Neural cell (in vitro differentiated cells): ENCODE measurements around the gene FADS1. TPM values are rescaled to one million over a fixed set of nuclear protein-coding genes. Genes with fewer than 3 reads are reported as not detected.

ENCODE experiments used
- H2AFZ ChIP-seq: fragments of 200-600, 300-800 bp; sonication (generic), shearing (Covaris generic); 2 replicates; pipeline ENCODE4 v1.6.0; 2014; ENCODE audit warnings: low read depth, mild to moderate bottlenecking, antibody characterized with exemption, low read length, moderate library complexity
- H3F3A ChIP-seq: fragments of 200-600 bp; shearing (Covaris generic); 2 replicates; pipeline ENCODE4 v1.6.1; 2016; ENCODE audit warnings: mild to moderate bottlenecking, moderate library complexity, mixed read lengths, antibody characterized with exemption, low read length; ENCODE audit not compliant: insufficient read depth, poor library complexity, severe bottlenecking
- H3K27ac ChIP-seq: fragments of 200-600, 300-800 bp; sonication (generic), shearing (Covaris generic); 2 replicates; pipeline ENCODE4 v1.5.1; 2014; ENCODE audit warnings: mild to moderate bottlenecking, low read length, moderate library complexity
- H3K27me3 ChIP-seq: fragments of 300-800, 200-600 bp; sonication (generic), shearing (Covaris generic); 2 replicates; pipeline ENCODE4 v1.6.0; 2014; ENCODE audit warnings: mild to moderate bottlenecking, low read depth, low read length, moderate library complexity; ENCODE audit not compliant: insufficient read depth
- H3K36me3 ChIP-seq: fragments of 300-800, 200-600 bp; sonication (generic), shearing (Covaris generic); 2 replicates; pipeline ENCODE4 v1.5.1; 2014; ENCODE audit warnings: mild to moderate bottlenecking, antibody characterized with exemption, low read length, moderate library complexity; ENCODE audit not compliant: insufficient read depth
- H3K4me2 ChIP-seq: fragments of 300-800, 200-600 bp; sonication (generic), shearing (Covaris generic); 2 replicates; pipeline ENCODE4 v1.6.0; 2014; ENCODE audit warnings: mild to moderate bottlenecking, low read length
- H3K4me3 ChIP-seq: fragments of 300-800, 200-600 bp; sonication (generic), shearing (Covaris generic); 2 replicates; pipeline ENCODE4 v1.5.1; 2014; ENCODE audit warnings: mild to moderate bottlenecking, low read length, moderate library complexity
- H3K79me2 ChIP-seq: fragments of 200-600 bp; shearing (Covaris generic); replicated peaks from 2 replicates; pipeline ENCODE4 v1.6.0; 2014; ENCODE audit warnings: mild to moderate bottlenecking, low read length, moderate library complexity; ENCODE audit not compliant: insufficient read depth
- H3K9ac ChIP-seq: fragments of 300-800, 200-600 bp; sonication (generic), shearing (Covaris generic); 2 replicates; pipeline ENCODE4 v1.6.1; 2016; ENCODE audit warnings: mild to moderate bottlenecking, low read length, mixed read lengths
- H3K9me2 ChIP-seq: fragments of 200-600 bp; shearing (Covaris generic); 2 replicates; pipeline ENCODE4 v1.6.1; 2016; ENCODE audit warnings: mild to moderate bottlenecking, low read length, mixed read lengths; ENCODE audit not compliant: insufficient read depth
- H3K9me3 ChIP-seq: fragments of 200-600, 300-800 bp; sonication (generic), shearing (Covaris generic); 2 replicates; pipeline ENCODE4 v1.6.1; 2016; ENCODE audit warnings: mild to moderate bottlenecking, mixed run types, low read length, moderate library complexity, mixed read lengths
- H4K20me1 ChIP-seq: fragments of 200-600 bp; shearing (Covaris generic); 2 replicates; pipeline ENCODE4 v1.6.1; 2016; ENCODE audit warnings: mild to moderate bottlenecking, mixed run types; ENCODE audit not compliant: insufficient read depth
- CTCF ChIP-seq: fragments of 450-650 bp; IDR thresholded peaks from 2 replicates; pipeline ENCODE4 v1.5.1; 2014; ENCODE audit warnings: antibody characterized with exemption, mild to moderate bottlenecking, moderate library complexity; ENCODE audit not compliant: poor library complexity, severe bottlenecking
- EP300 ChIP-seq: fragments of 450-650 bp; conservative IDR thresholded peaks from 2 replicates; pipeline ENCODE4 v1.6.1; 2014; ENCODE audit warnings: antibody characterized with exemption, mild to moderate bottlenecking, moderate library complexity; ENCODE audit not compliant: poor library complexity, severe bottlenecking
- EZH2 ChIP-seq: fragments of 200-600, 300-800 bp; shearing (Covaris generic), sonication (generic); IDR thresholded peaks from 2 replicates; pipeline ENCODE4 v1.6.1; 2014; ENCODE audit warnings: antibody characterized with exemption, low read length, borderline replicate concordance, mild to moderate bottlenecking; ENCODE audit not compliant: insufficient read depth, poor library complexity, severe bottlenecking
- MXI1 ChIP-seq: fragments of 450-650 bp; conservative IDR thresholded peaks from 2 replicates; pipeline ENCODE4 v1.6.1; 2014; ENCODE audit warnings: antibody characterized with exemption, mild to moderate bottlenecking; ENCODE audit not compliant: poor library complexity, severe bottlenecking
- POLR2AphosphoS5 ChIP-seq: IDR thresholded peaks from 2 replicates; pipeline ENCODE4 v1.6.1; 2012
- RAD21 ChIP-seq: fragments of 450-650 bp; conservative IDR thresholded peaks from 2 replicates; pipeline ENCODE4 v1.6.1; 2014; ENCODE audit warnings: antibody characterized with exemption, mild to moderate bottlenecking, moderate library complexity
- REST ChIP-seq: IDR thresholded peaks from 2 replicates; pipeline ENCODE4 v1.6.1; 2012; ENCODE audit warnings: borderline replicate concordance
- SMC3 ChIP-seq: fragments of 450-650 bp; conservative IDR thresholded peaks from 2 replicates; pipeline ENCODE4 v1.6.1; 2014; ENCODE audit warnings: antibody characterized with exemption, mild to moderate bottlenecking, moderate library complexity; ENCODE audit not compliant: poor library complexity
- TAF1 ChIP-seq: IDR thresholded peaks from 2 replicates; pipeline ENCODE4 v1.6.1; 2012; ENCODE audit warnings: low read depth
- polyA plus RNA-seq: library from polyadenylated mRNA; depleted of rRNA; stranded (reverse); fragments of >200 nt; gene quantifications from 2 replicates; pipeline ENCODE4 v1.2.3, GENCODE V29; 2014

Gene FADS1
- polyA plus RNA-seq, 1 donor from 2014 or later: 102 TPM

GRCh38 chr11:61814247-61814957, 2.4 kb downstream of the FADS1 start:
- no peaks in the 10 kb centered on the region for H3F3A ChIP-seq
- peaks cover 29% of the 10 kb centered on the region for H3K79me2 ChIP-seq
- peak; percentile 46 for TF ChIP-seq POLR2AphosphoS5
- TF ChIP-seq EZH2: no peak
- no peaks in the 10 kb centered on the region for H4K20me1 ChIP-seq
- no peaks in the 10 kb centered on the region for H3K27me3 ChIP-seq
- peak overlapping the region; percentile 70 for H2AFZ ChIP-seq
- peak overlapping the region; percentile 93 for H3K27ac ChIP-seq
- peak overlapping the region; percentile 75 for H3K4me2 ChIP-seq
- H3K36me3 ChIP-seq: peaks cover 12% of the 10 kb centered on the region
- no peaks in the 10 kb centered on the region for H3K9me2 ChIP-seq
- H3K9ac ChIP-seq: peak overlapping the region; percentile 97
- H3K4me3 ChIP-seq: peak overlapping the region; percentile 99
- H3K9me3 ChIP-seq: no peaks in the 10 kb centered on the region

GRCh38 chr11:61812736-61813411, 3.9 kb downstream of the FADS1 start:
- Histone ChIP-seq H3K4me2 (no peak overlapping the region), H3K36me3 (peaks cover 12% of the 10 kb centered on the region), H3K79me2 (peaks cover 16% of the 10 kb centered on the region), H2AFZ (no peak overlapping the region), H3K9me3 (no peaks in the 10 kb centered on the region), H3K27me3 (no peaks in the 10 kb centered on the region), H3K9ac (no peak overlapping the region), H4K20me1 (no peaks in the 10 kb centered on the region), H3K9me2 (no peaks in the 10 kb centered on the region), H3K4me3 (no peak overlapping the region), H3K27ac (no peak overlapping the region), H3F3A (no peaks in the 10 kb centered on the region)
- no peak for TF ChIP-seq POLR2AphosphoS5
- no peak for TF ChIP-seq EZH2
- no peak for TF ChIP-seq TAF1
- no peak for TF ChIP-seq SMC3

GRCh38 chr11:61811831-61812230, 5.0 kb downstream of the FADS1 start:
- no peak for TF ChIP-seq EZH2
- TF ChIP-seq TAF1: no peak
- no peaks in the 10 kb centered on the region for H4K20me1 ChIP-seq
- no peaks in the 10 kb centered on the region for H3K9me2 ChIP-seq
- H3K27ac ChIP-seq: no peak overlapping the region
- no peak overlapping the region for H3K9ac ChIP-seq
- no peak overlapping the region for H2AFZ ChIP-seq
- H3K4me3 ChIP-seq: no peak overlapping the region
- no peaks in the 10 kb centered on the region for H3F3A ChIP-seq
- H3K36me3 ChIP-seq: peaks cover 12% of the 10 kb centered on the region
- H3K4me2 ChIP-seq: no peak overlapping the region
- H3K79me2 ChIP-seq: peaks cover 16% of the 10 kb centered on the region
- no peaks in the 10 kb centered on the region for H3K27me3 ChIP-seq
- H3K9me3 ChIP-seq: no peaks in the 10 kb centered on the region

- Histone ChIP-seq H3K9ac (no peak overlapping the region), H3F3A (no peaks in the 10 kb centered on the region), H3K36me3 (peaks cover 12% of the 10 kb centered on the region), H3K79me2 (peaks cover 11% of the 10 kb centered on the region), H3K27ac (no peak overlapping the region), H3K9me2 (no peaks in the 10 kb centered on the region), H4K20me1 (no peaks in the 10 kb centered on the region), H3K27me3 (no peaks in the 10 kb centered on the region), H3K4me3 (no peak overlapping the region), H2AFZ (no peak overlapping the region), H3K4me2 (no peak overlapping the region), H3K9me3 (no peaks in the 10 kb centered on the region)
- no peak for TF ChIP-seq SMC3
- no peak for TF ChIP-seq MXI1
- no peak for TF ChIP-seq TAF1
- TF ChIP-seq REST: no peak
- TF ChIP-seq POLR2AphosphoS5: no peak
- TF ChIP-seq EP300: no peak
- TF ChIP-seq CTCF: no peak
- TF ChIP-seq RAD21: no peak
- no peak for TF ChIP-seq EZH2
Measured at GRCh38 chr11:61810671-61811175, 6.1 kb downstream of the FADS1 start.
